A549 (cell line): Measurements from ENCODE around the gene FAM124B. TPM values are rescaled to one million over a fixed set of nuclear protein-coding genes. Genes with fewer than 3 reads are reported as not detected.

Source experiments
- ATAC-seq, 2 experiments: fragments of 200-7000 bp in 1 of 2; fragments of >200 bp in 1 of 2; cut with Nextera tagmentation in 1 of 2; cut with Tn5 transposase in 1 of 2; 3 replicates each; pipeline versions ENCODE4 v1.8.0 to v1.9.1; 2018 to 2020; ENCODE audit warnings: mild to moderate bottlenecking in 1 of 2, moderate library complexity in 1 of 2
- CTCF ChIA-PET: fragments of 300-600 bp; sonication (Branson Sonifier 250); formaldehyde crosslinking; extraction: SDS; loops from one replicate; lab custom pipeline; 2021; ENCODE audit warnings: antibody characterized with exemption, inconsistent platforms; lab: Yijun Ruan, JAX
- POLR2A ChIA-PET: fragments of 350-600 bp; formaldehyde crosslinking; extraction: SDS; loops from one replicate; lab custom pipeline; 2021; ENCODE audit warnings: antibody characterized with exemption, inconsistent platforms; lab: Yijun Ruan, JAX
- DNase-seq, 2 experiments: peaks; one replicate each; pipeline versions ENCODE4 v3.0.0 to v3.0.0-alpha.2; 2011 to 2016; ENCODE audit warnings: low read depth in 1 of 2, low spot score in 1 of 2
- FAIRE-seq: peaks from 2 replicates; lab custom pipeline; 2011; peaks lifted over from hg19 to GRCh38; lab: Jason Lieb, UNC
- H3K27ac ChIP-seq, 2 experiments: fragments of >200 bp; sonication (Bioruptor Twin); formaldehyde crosslinking; 3 replicates each; pipeline ENCODE4 v1.5.1; 2016 to 2017
- H3K4me1 ChIP-seq: fragments of >200 bp; sonication (Bioruptor Twin); formaldehyde crosslinking; 3 replicates; pipeline ENCODE4 v1.6.1; 2016
- H3K4me2 ChIP-seq: fragments of >200 bp; sonication (Bioruptor Twin); formaldehyde crosslinking; 3 replicates; pipeline ENCODE4 v1.6.1; 2016
- H3K4me3 ChIP-seq: fragments of >200 bp; sonication (Bioruptor Twin); formaldehyde crosslinking; 3 replicates; pipeline ENCODE4 v1.5.1; 2016
- H3K9me3 ChIP-seq: fragments of >200 bp; sonication (Bioruptor Twin); formaldehyde crosslinking; 3 replicates; pipeline ENCODE4 v1.6.1; 2016
- CHD2 ChIP-seq: fragments of 150-350 bp; IDR thresholded peaks from 2 replicates; pipeline ENCODE4 v1.6.1; 2014; ENCODE audit warnings: low read length; ENCODE audit not compliant: partially characterized antibody
- EP300 ChIP-seq, 2 experiments: fragments of >200 bp; sonication (Bioruptor Twin); formaldehyde crosslinking; IDR thresholded peaks; 2 replicates in 1 of 2; 3 replicates in 1 of 2; pipeline ENCODE4 v1.6.1; 2016 to 2017
- ESRRA ChIP-seq: fragments of 150-350 bp; IDR thresholded peaks from 2 replicates; pipeline ENCODE4 v1.6.1; 2014; ENCODE audit warnings: mild to moderate bottlenecking, low read length, borderline replicate concordance
- FOSB ChIP-seq: fragments of 250-450 bp; sonication (Bioruptor Pico); IDR thresholded peaks from 2 replicates; pipeline ENCODE4 v1.5.0; 2020; ENCODE audit warnings: mild to moderate bottlenecking, moderate library complexity
- FOSL2 ChIP-seq, 2 experiments: fragments of 450-650 bp in 1 of 2; fragments of >200 bp in 1 of 2; sonication (Bioruptor Twin) in 1 of 2; formaldehyde crosslinking; IDR thresholded peaks; 2 replicates each; pipeline versions ENCODE4 v1.5.0 to v1.6.1; 2016 to 2020; ENCODE audit warnings: mild to moderate bottlenecking in 1 of 2, moderate library complexity in 1 of 2
- GATA3 ChIP-seq: IDR thresholded peaks from 2 replicates; pipeline ENCODE4 v1.6.1; 2012; ENCODE audit warnings: borderline replicate concordance
- HOXB13 ChIP-seq: fragments of 250-450 bp; sonication (Bioruptor Pico); IDR thresholded peaks from 2 replicates; pipeline ENCODE4 v1.5.0; 2020; ENCODE audit warnings: low read depth, mild to moderate bottlenecking, moderate library complexity
- JUN ChIP-seq, 2 experiments: fragments of >200 bp; sonication (Bioruptor Twin); formaldehyde crosslinking; IDR thresholded peaks; 2 replicates in 1 of 2; 3 replicates in 1 of 2; pipeline ENCODE4 v1.6.1; 2016 to 2017
- MAFK ChIP-seq: fragments of 450-650 bp; IDR thresholded peaks from 2 replicates; pipeline ENCODE4 v1.6.1; 2014; ENCODE audit not compliant: partially characterized antibody
- MYC ChIP-seq: IDR thresholded peaks from 2 replicates; pipeline ENCODE4 v1.6.1; 2012; ENCODE audit warnings: mild to moderate bottlenecking, inconsistent platforms, low read length, improper control_type of control experiment, borderline replicate concordance
- NR3C1 ChIP-seq: fragments of >200 bp; sonication (Bioruptor Twin); formaldehyde crosslinking; IDR thresholded peaks from 3 replicates; pipeline ENCODE4 v1.6.1; 2017
- PHF8 ChIP-seq: fragments of 200-600 bp; sonication (generic); IDR thresholded peaks from 2 replicates; pipeline ENCODE4 v1.6.1; 2016; ENCODE audit warnings: low read depth, mild to moderate bottlenecking, antibody characterized with exemption, moderate library complexity, borderline replicate concordance
- POLR2A ChIP-seq: IDR thresholded peaks from 2 replicates; pipeline ENCODE4 v1.6.1; 2012; ENCODE audit warnings: mild to moderate bottlenecking, low read length
- RARB ChIP-seq: fragments of 250-450 bp; sonication (Bioruptor Pico); IDR thresholded peaks from 2 replicates; pipeline ENCODE4 v1.8.0; 2021; ENCODE audit warnings: mild to moderate bottlenecking, moderate library complexity
- RFX5 ChIP-seq: fragments of 450-650 bp; IDR thresholded peaks from 2 replicates; pipeline ENCODE4 v1.7.1; 2014; ENCODE audit warnings: antibody characterized with exemption, mild to moderate bottlenecking, moderate library complexity
- ZNF302 ChIP-seq: fragments of 250-450 bp; sonication (Bioruptor Pico); IDR thresholded peaks from 2 replicates; pipeline ENCODE4 v1.9.0; 2021; ENCODE audit warnings: inconsistent platforms, mild to moderate bottlenecking, moderate library complexity
- whole genome bisulfite sequencing: methylation state at CpG from one replicate; pipeline ENCODE4 v1.1.6; 2017; ENCODE audit errors: missing lambda C conversion rate; 5-methylcytosine and 5-hydroxymethylcytosine counted together
- polyA plus RNA-seq, 4 experiments: library from polyadenylated mRNA; depleted of rRNA in 3 of 4; stranded (reverse); fragments of >200 nt; fragmentation: RNase III in 1 of 4; extraction: RNeasy Plus Mini Kit Qiagen cat#74134 plus additional on column Dnase treatment in 1 of 4; gene quantifications; 2 replicates in 3 of 4; 3 replicates in 1 of 4; pipeline ENCODE4 v1.2.3, GENCODE V29; 2011 to 2017
- TF ChIP-seq, protein P1 (sequence below): fragments of 450-650 bp; IDR thresholded peaks from 2 replicates; pipeline ENCODE4 v1.6.1; 2014; ENCODE audit warnings: antibody characterized with exemption
- TF ChIP-seq, protein P2 (sequence below): IDR thresholded peaks from 2 replicates; pipeline ENCODE4 v1.6.1; 2012
- TF ChIP-seq, protein P3 (sequence below): fragments of 250-450 bp; sonication (Bioruptor Pico); IDR thresholded peaks from 2 replicates; pipeline ENCODE4 v1.5.0; 2021; ENCODE audit warnings: mild to moderate bottlenecking, moderate library complexity, borderline replicate concordance
- TF ChIP-seq, protein P4 (sequence below): fragments of 200-600 bp; sonication (generic); IDR thresholded peaks from 2 replicates; pipeline ENCODE4 v1.6.1; 2016; ENCODE audit warnings: antibody characterized with exemption, mild to moderate bottlenecking, moderate library complexity

Gene FAM124B
- polyA plus RNA-seq, 2 of the 4 experiments (the other 2 are of a cell fraction) = not detected

DNA sequence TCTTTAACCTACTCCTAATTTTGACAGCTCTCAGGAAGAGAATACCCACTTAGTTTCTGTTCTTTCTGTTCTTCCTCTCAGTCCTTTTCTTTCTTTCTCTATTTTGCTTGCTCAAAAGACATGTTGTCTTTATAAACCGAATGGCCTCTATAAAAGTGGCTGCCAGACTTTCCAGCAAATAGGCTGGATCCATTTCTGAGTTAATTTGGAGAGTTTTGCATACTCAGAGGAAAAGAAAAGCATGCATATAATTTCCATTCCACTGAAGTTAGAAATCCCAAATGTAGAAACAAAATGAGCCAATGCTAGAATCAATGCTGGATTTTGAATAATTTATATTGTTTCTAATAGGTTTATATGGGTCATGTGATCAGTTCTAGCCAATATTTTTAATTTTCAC lies 65.9 kb downstream of the FAM124B start:
- 12% methylated on average over 1 of the region's 1 CpG for WGBS
- ATAC-seq (no peak), DNase-seq (no peak), FAIRE-seq (no peak)
- POLR2A ChIA-PET = no interaction called here
- no peak overlapping the region for H3K4me2 ChIP-seq
- H3K4me1 ChIP-seq = no peaks in the 10 kb centered on the region
- H3K4me3 ChIP-seq = no peak overlapping the region
- no peak overlapping the region for H3K27ac ChIP-seq
- TF ChIP-seq, protein P1, sequence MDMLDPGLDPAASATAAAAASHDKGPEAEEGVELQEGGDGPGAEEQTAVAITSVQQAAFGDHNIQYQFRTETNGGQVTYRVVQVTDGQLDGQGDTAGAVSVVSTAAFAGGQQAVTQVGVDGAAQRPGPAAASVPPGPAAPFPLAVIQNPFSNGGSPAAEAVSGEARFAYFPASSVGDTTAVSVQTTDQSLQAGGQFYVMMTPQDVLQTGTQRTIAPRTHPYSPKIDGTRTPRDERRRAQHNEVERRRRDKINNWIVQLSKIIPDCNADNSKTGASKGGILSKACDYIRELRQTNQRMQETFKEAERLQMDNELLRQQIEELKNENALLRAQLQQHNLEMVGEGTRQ = no peak
- TF ChIP-seq NR3C1 = no peak
- no peak for TF ChIP-seq MAFK
- no peak for TF ChIP-seq MYC
- TF ChIP-seq RARB (CRISPR knock-in tag) = no peak
- no peak for TF ChIP-seq JUN (IDR thresholded peaks at IDR 0.05)
- TF ChIP-seq RFX5 = no peak
- TF ChIP-seq ESRRA = no peak
- TF ChIP-seq ZNF302 (CRISPR knock-in tag) = no peak
- TF ChIP-seq GATA3 = no peak
- TF ChIP-seq, protein P2, sequence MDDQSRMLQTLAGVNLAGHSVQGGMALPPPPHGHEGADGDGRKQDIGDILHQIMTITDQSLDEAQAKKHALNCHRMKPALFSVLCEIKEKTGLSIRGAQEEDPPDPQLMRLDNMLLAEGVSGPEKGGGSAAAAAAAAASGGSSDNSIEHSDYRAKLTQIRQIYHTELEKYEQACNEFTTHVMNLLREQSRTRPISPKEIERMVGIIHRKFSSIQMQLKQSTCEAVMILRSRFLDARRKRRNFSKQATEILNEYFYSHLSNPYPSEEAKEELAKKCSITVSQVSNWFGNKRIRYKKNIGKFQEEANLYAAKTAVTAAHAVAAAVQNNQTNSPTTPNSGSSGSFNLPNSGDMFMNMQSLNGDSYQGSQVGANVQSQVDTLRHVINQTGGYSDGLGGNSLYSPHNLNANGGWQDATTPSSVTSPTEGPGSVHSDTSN = no peak
- TF ChIP-seq FOSL2 (IDR thresholded peaks at IDR 0.05) = no peak
- TF ChIP-seq FOSL2 (CRISPR knock-in tag; IDR thresholded peaks at IDR 0.05) = no peak
- TF ChIP-seq, protein P3, sequence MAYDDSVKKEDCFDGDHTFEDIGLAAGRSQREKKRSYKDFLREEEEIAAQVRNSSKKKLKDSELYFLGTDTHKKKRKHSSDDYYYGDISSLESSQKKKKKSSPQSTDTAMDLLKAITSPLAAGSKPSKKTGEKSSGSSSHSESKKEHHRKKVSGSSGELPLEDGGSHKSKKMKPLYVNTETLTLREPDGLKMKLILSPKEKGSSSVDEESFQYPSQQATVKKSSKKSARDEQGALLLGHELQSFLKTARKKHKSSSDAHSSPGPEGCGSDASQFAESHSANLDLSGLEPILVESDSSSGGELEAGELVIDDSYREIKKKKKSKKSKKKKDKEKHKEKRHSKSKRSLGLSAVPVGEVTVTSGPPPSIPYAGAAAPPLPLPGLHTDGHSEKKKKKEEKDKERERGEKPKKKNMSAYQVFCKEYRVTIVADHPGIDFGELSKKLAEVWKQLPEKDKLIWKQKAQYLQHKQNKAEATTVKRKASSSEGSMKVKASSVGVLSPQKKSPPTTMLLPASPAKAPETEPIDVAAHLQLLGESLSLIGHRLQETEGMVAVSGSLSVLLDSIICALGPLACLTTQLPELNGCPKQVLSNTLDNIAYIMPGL = no peak
- no peak for TF ChIP-seq EP300 (IDR thresholded peaks at IDR 0.05)
- no peak for TF ChIP-seq HOXB13 (CRISPR knock-in tag)
- CTCF ChIA-PET = no interaction called here
- H3K9me3 ChIP-seq = no peaks in the 10 kb centered on the region

DNA sequence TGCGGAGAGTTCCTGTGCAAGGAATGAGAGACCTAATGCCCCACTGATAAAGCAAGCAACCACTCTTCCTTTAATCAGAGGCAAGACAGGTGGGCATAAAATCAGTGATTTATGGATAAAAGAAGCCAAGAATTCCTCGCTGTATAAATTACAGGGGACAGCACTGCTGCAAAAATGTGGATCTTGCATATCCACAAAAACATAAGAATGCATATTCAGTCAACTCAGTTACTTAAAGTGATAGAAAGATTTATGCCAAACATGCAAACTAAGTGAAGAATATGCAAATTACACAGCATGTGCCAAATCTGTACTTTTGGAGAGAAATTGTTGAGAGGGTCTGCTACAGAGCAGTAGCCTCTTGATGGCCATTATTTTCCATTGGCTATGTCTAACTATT lies 67.2 kb downstream of the FAM124B start:
- Histone ChIP-seq H3K9me3 (no peaks in the 10 kb centered on the region), H3K4me1 (no peaks in the 10 kb centered on the region), H3K27ac (no peak overlapping the region), H3K4me2 (no peak overlapping the region), H3K4me3 (no peak overlapping the region)
- ATAC-seq (no peak), FAIRE-seq (no peak), DNase-seq (no peak)
- WGBS = 45% methylated on average over 2 of the region's 2 CpGs
- POLR2A ChIA-PET = no interaction called here
- CTCF ChIA-PET = no interaction called here
- TF ChIP-seq CHD2 (no peak), PHF8 (no peak), POLR2A (no peak), FOSB (CRISPR knock-in tag) (no peak)
- TF ChIP-seq, protein P4, sequence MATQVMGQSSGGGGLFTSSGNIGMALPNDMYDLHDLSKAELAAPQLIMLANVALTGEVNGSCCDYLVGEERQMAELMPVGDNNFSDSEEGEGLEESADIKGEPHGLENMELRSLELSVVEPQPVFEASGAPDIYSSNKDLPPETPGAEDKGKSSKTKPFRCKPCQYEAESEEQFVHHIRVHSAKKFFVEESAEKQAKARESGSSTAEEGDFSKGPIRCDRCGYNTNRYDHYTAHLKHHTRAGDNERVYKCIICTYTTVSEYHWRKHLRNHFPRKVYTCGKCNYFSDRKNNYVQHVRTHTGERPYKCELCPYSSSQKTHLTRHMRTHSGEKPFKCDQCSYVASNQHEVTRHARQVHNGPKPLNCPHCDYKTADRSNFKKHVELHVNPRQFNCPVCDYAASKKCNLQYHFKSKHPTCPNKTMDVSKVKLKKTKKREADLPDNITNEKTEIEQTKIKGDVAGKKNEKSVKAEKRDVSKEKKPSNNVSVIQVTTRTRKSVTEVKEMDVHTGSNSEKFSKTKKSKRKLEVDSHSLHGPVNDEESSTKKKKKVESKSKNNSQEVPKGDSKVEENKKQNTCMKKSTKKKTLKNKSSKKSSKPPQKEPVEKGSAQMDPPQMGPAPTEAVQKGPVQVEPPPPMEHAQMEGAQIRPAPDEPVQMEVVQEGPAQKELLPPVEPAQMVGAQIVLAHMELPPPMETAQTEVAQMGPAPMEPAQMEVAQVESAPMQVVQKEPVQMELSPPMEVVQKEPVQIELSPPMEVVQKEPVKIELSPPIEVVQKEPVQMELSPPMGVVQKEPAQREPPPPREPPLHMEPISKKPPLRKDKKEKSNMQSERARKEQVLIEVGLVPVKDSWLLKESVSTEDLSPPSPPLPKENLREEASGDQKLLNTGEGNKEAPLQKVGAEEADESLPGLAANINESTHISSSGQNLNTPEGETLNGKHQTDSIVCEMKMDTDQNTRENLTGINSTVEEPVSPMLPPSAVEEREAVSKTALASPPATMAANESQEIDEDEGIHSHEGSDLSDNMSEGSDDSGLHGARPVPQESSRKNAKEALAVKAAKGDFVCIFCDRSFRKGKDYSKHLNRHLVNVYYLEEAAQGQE = no peak
- TF ChIP-seq, all 56 proteins: peak for 0
